ENCODE measurements around the gene CDH20. TPM values are rescaled to one million over a fixed set of nuclear protein-coding genes. Genes with fewer than 3 reads are reported as not detected.

CDH20 gene
- total and polyA plus RNA-seq, 8 donors = 0.17 to 0.48 (median 0.26) TPM; not detected in 1

GRCh38 chr18:61474341-61474740 is 141.1 kb downstream of the CDH20 start:
- Histone ChIP-seq H3K27me3 (peaks cover 0 to 8% of the 10 kb centered on the region in 2 donors), H3K36me3 (no peaks in the 10 kb centered on the region), H3K9me3 (no peaks in the 10 kb centered on the region), H3K27ac (no peak overlapping the region), H3K4me3 (no peak overlapping the region), H3K4me1 (no peaks in the 10 kb centered on the region)
- TF ChIP-seq CTCF (IDR thresholded peaks at IDR 0.05) = no peak
- DNase-seq (no peak), ATAC-seq (no peak)
- intact Hi-C loops (cut with DNase I) = no loop called here

- Histone ChIP-seq H3K27ac (no peak overlapping the region), H3K27me3 (peaks cover 0 to 8% of the 10 kb centered on the region in 2 donors), H3K4me3 (no peak overlapping the region), H3K4me1 (no peaks in the 10 kb centered on the region), H3K36me3 (no peaks in the 10 kb centered on the region), H3K9me3 (no peaks in the 10 kb centered on the region)
- intact Hi-C loops (cut with DNase I) = no loop called here
- DNase-seq = no peak
- no peak for ATAC-seq
- TF ChIP-seq CTCF (IDR thresholded peaks at IDR 0.05) = no peak
Observed at GRCh38 chr18:61474918-61475317, 141.7 kb downstream of the CDH20 start.

- Histone ChIP-seq H3K36me3 (no peaks in the 10 kb centered on the region), H3K9me3 (no peaks in the 10 kb centered on the region), H3K4me3 (no peak overlapping the region), H3K4me1 (no peaks in the 10 kb centered on the region), H3K27me3 (peaks cover 0 to 8% of the 10 kb centered on the region in 2 donors), H3K27ac (no peak overlapping the region)
- DNase-seq (no peak), ATAC-seq (no peak)
- intact Hi-C loops (cut with DNase I) = no loop called here
- no peak for TF ChIP-seq CTCF (IDR thresholded peaks at IDR 0.05)
Observed at GRCh38 chr18:61475931-61476330, 142.7 kb downstream of the CDH20 start.

- Histone ChIP-seq H3K36me3 (no peaks in the 10 kb centered on the region), H3K4me1 (no peaks in the 10 kb centered on the region), H3K9me3 (no peaks in the 10 kb centered on the region), H3K27ac (no peak overlapping the region), H3K27me3 (no peaks in the 10 kb centered on the region), H3K4me3 (no peak overlapping the region)
- TF ChIP-seq CTCF (IDR thresholded peaks at IDR 0.05) = no peak
- no peak for ATAC-seq
- intact Hi-C loops (cut with DNase I) = no loop called here
- DNase-seq = no peak
Observed at GRCh38 chr18:61489334-61489733, 156.1 kb downstream of the CDH20 start.

GRCh38 chr18:61496374-61496773 is 163.1 kb downstream of the CDH20 start:
- ATAC-seq (no peak), DNase-seq (peak in 1 of 4 donors; percentile 52)
- H3K27me3 ChIP-seq = no peaks in the 10 kb centered on the region
- no peak overlapping the region for H3K27ac ChIP-seq
- no peaks in the 10 kb centered on the region for H3K4me1 ChIP-seq
- no peaks in the 10 kb centered on the region for H3K9me3 ChIP-seq
- intact Hi-C loops (cut with DNase I) = no loop called here
- TF ChIP-seq CTCF (IDR thresholded peaks at IDR 0.05) = no peak
- no peak overlapping the region for H3K4me3 ChIP-seq
- H3K36me3 ChIP-seq = no peaks in the 10 kb centered on the region

All from left lung (tissue), 10 donors.